HK-2 (cell line): ENCODE data around the gene ZNF746.
A peak's percentile ranks its signal among the peaks of the same experiment; 100 is the strongest.
"Not testable (repeated sequence)": the region's sequence is repeated elsewhere in the genome, so short reads cannot be mapped to it uniquely, and the experiment has no call there.

Source experiments
- DNase-seq: peaks from one replicate; pipeline ENCODE4 v3.0.0-alpha.2; 2018; ENCODE audit not compliant: unreplicated experiment

ZNF746 gene

GRCh38 chr7:149459540-149460452 lies 37.8 kb downstream of the ZNF746 start:
- DNase-seq = peak; percentile 39

GRCh38 chr7:149459201-149459539 lies 38.4 kb downstream of the ZNF746 start:
- no peak for DNase-seq

- DNase-seq = no peak
Observed at GRCh38 chr7:149458235-149458634, 39.4 kb downstream of the ZNF746 start.

GRCh38 chr7:149457766-149458165 lies 39.8 kb downstream of the ZNF746 start:
- no peak for DNase-seq

- peak; percentile 23 for DNase-seq
Observed at GRCh38 chr7:149456506-149457421, 40.8 kb downstream of the ZNF746 start.

GRCh38 chr7:149455175-149455950 lies 42.2 kb downstream of the ZNF746 start:
- no peak for DNase-seq

GRCh38 chr7:149454750-149455149 lies 42.9 kb downstream of the ZNF746 start:
- DNase-seq = no peak

GRCh38 chr7:149454006-149454405 lies 43.6 kb downstream of the ZNF746 start:
- no peak for DNase-seq

GRCh38 chr7:149450821-149451220 lies 46.8 kb downstream of the ZNF746 start:
- DNase-seq = no peak

GRCh38 chr7:149449897-149450296 lies 47.7 kb downstream of the ZNF746 start:
- no peak for DNase-seq

- DNase-seq = no peak
Observed at GRCh38 chr7:149448961-149449360, 48.6 kb downstream of the ZNF746 start.

- DNase-seq = not testable (repeated sequence)
Observed at GRCh38 chr7:149446026-149446425, 51.6 kb downstream of the ZNF746 start.

- DNase-seq = no peak
Observed at GRCh38 chr7:149444287-149444686, 53.3 kb downstream of the ZNF746 start.

GRCh38 chr7:149443523-149443922 lies 54.1 kb downstream of the ZNF746 start:
- no peak for DNase-seq

- no peak for DNase-seq
Observed at GRCh38 chr7:149442924-149443323, 54.7 kb downstream of the ZNF746 start.

GRCh38 chr7:149440222-149440621 lies 57.4 kb downstream of the ZNF746 start:
- no peak for DNase-seq

- DNase-seq = no peak
Observed at GRCh38 chr7:149436358-149436757, 61.3 kb downstream of the ZNF746 start.

GRCh38 chr7:149433124-149433523 lies 64.5 kb downstream of the ZNF746 start:
- no peak for DNase-seq

GRCh38 chr7:149432121-149432691 lies 65.4 kb downstream of the ZNF746 start:
- DNase-seq = no peak

GRCh38 chr7:149431486-149432120 lies 66.0 kb downstream of the ZNF746 start:
- DNase-seq = no peak

GRCh38 chr7:149430192-149430591 lies 67.4 kb downstream of the ZNF746 start:
- DNase-seq = no peak
